A549 (cell line): ENCODE data around the gene GRIN3A. TPM values are rescaled to one million over a fixed set of nuclear protein-coding genes. Genes with fewer than 3 reads are reported as not detected.
A peak's percentile ranks its signal among the peaks of the same experiment; 100 is the strongest.

Source experiments
- ATAC-seq, 2 experiments: fragments of 200-7000 bp in 1 of 2; fragments of >200 bp in 1 of 2; cut with Nextera tagmentation in 1 of 2; cut with Tn5 transposase in 1 of 2; 3 replicates each; pipeline versions ENCODE4 v1.8.0 to v1.9.1; 2018 to 2020; ENCODE audit warnings: mild to moderate bottlenecking in 1 of 2, moderate library complexity in 1 of 2
- CTCF ChIA-PET: fragments of 300-600 bp; sonication (Branson Sonifier 250); formaldehyde crosslinking; extraction: SDS; loops from one replicate; lab custom pipeline; 2021; ENCODE audit warnings: antibody characterized with exemption, inconsistent platforms; lab: Yijun Ruan, JAX
- POLR2A ChIA-PET: fragments of 350-600 bp; formaldehyde crosslinking; extraction: SDS; loops from one replicate; lab custom pipeline; 2021; ENCODE audit warnings: antibody characterized with exemption, inconsistent platforms; lab: Yijun Ruan, JAX
- DNase-seq, 2 experiments: peaks; one replicate each; pipeline versions ENCODE4 v3.0.0 to v3.0.0-alpha.2; 2011 to 2016; ENCODE audit warnings: low read depth in 1 of 2, low spot score in 1 of 2
- FAIRE-seq: peaks from 2 replicates; lab custom pipeline; 2011; peaks lifted over from hg19 to GRCh38; lab: Jason Lieb, UNC
- H3K27ac ChIP-seq, 2 experiments: fragments of >200 bp; sonication (Bioruptor Twin); formaldehyde crosslinking; 3 replicates each; pipeline ENCODE4 v1.5.1; 2016 to 2017
- H3K4me1 ChIP-seq: fragments of >200 bp; sonication (Bioruptor Twin); formaldehyde crosslinking; 3 replicates; pipeline ENCODE4 v1.6.1; 2016
- H3K4me2 ChIP-seq: fragments of >200 bp; sonication (Bioruptor Twin); formaldehyde crosslinking; 3 replicates; pipeline ENCODE4 v1.6.1; 2016
- H3K4me3 ChIP-seq: fragments of >200 bp; sonication (Bioruptor Twin); formaldehyde crosslinking; 3 replicates; pipeline ENCODE4 v1.5.1; 2016
- H3K9me3 ChIP-seq: fragments of >200 bp; sonication (Bioruptor Twin); formaldehyde crosslinking; 3 replicates; pipeline ENCODE4 v1.6.1; 2016
- CBX2 ChIP-seq: fragments of 200-600 bp; sonication (generic); IDR thresholded peaks from 2 replicates; pipeline ENCODE4 v1.6.1; 2016; ENCODE audit warnings: low read depth, mild to moderate bottlenecking, borderline replicate concordance
- FOSB ChIP-seq: fragments of 250-450 bp; sonication (Bioruptor Pico); IDR thresholded peaks from 2 replicates; pipeline ENCODE4 v1.5.0; 2020; ENCODE audit warnings: mild to moderate bottlenecking, moderate library complexity
- FOSL2 ChIP-seq, 2 experiments: fragments of 450-650 bp in 1 of 2; fragments of >200 bp in 1 of 2; sonication (Bioruptor Twin) in 1 of 2; formaldehyde crosslinking; IDR thresholded peaks; 2 replicates each; pipeline versions ENCODE4 v1.5.0 to v1.6.1; 2016 to 2020; ENCODE audit warnings: mild to moderate bottlenecking in 1 of 2, moderate library complexity in 1 of 2
- HEYL ChIP-seq: fragments of 250-450 bp; sonication (Bioruptor Pico); IDR thresholded peaks from 2 replicates; pipeline ENCODE4 v1.8.0; 2021; ENCODE audit warnings: mild to moderate bottlenecking, moderate library complexity
- HOXA7 ChIP-seq: fragments of 250-450 bp; sonication (Bioruptor Pico); IDR thresholded peaks from 2 replicates; pipeline ENCODE4 v1.5.0; 2020; ENCODE audit warnings: mild to moderate bottlenecking, moderate library complexity
- HOXB5 ChIP-seq: fragments of 250-450 bp; sonication (Bioruptor Pico); IDR thresholded peaks from 2 replicates; pipeline ENCODE4 v1.5.0; 2020; ENCODE audit warnings: mild to moderate bottlenecking, moderate library complexity
- JUNB ChIP-seq: fragments of >200 bp; sonication (Bioruptor Twin); formaldehyde crosslinking; IDR thresholded peaks from 2 replicates; pipeline ENCODE4 v1.6.1; 2016
- MAFK ChIP-seq: fragments of 450-650 bp; IDR thresholded peaks from 2 replicates; pipeline ENCODE4 v1.6.1; 2014; ENCODE audit not compliant: partially characterized antibody
- MYC ChIP-seq: IDR thresholded peaks from 2 replicates; pipeline ENCODE4 v1.6.1; 2012; ENCODE audit warnings: mild to moderate bottlenecking, inconsistent platforms, low read length, improper control_type of control experiment, borderline replicate concordance
- NFE2L2 ChIP-seq: fragments of 150-350 bp; conservative IDR thresholded peaks from 2 replicates; pipeline ENCODE4 v1.6.1; 2014; ENCODE audit warnings: low read length
- POLR2AphosphoS2 ChIP-seq: conservative IDR thresholded peaks from 2 replicates; pipeline ENCODE4 v1.6.1; 2012; ENCODE audit warnings: low read length, improper control_type of control experiment, inconsistent platforms
- RAD21 ChIP-seq, 2 experiments: fragments of >200 bp in 1 of 2; sonication (Bioruptor Twin) in 1 of 2; formaldehyde crosslinking in 1 of 2; IDR thresholded peaks in 1 of 2; conservative IDR thresholded peaks in 1 of 2; 2 replicates in 1 of 2; 3 replicates in 1 of 2; pipeline ENCODE4 v1.6.1; 2012 to 2018; ENCODE audit warnings: inconsistent platforms in 1 of 2
- ZC3H11A ChIP-seq: fragments of 450-650 bp; IDR thresholded peaks from 2 replicates; pipeline ENCODE4 v1.6.1; 2014; ENCODE audit warnings: antibody characterized with exemption, mild to moderate bottlenecking
- ZNF302 ChIP-seq: fragments of 250-450 bp; sonication (Bioruptor Pico); IDR thresholded peaks from 2 replicates; pipeline ENCODE4 v1.9.0; 2021; ENCODE audit warnings: inconsistent platforms, mild to moderate bottlenecking, moderate library complexity
- ZSCAN20 ChIP-seq: fragments of 250-450 bp; sonication (Bioruptor Pico); IDR thresholded peaks from 2 replicates; pipeline ENCODE4 v1.8.0; 2022; ENCODE audit warnings: mild to moderate bottlenecking, moderate library complexity
- WGBS: methylation state at CpG from one replicate; pipeline ENCODE4 v1.1.6; 2017; ENCODE audit errors: missing lambda C conversion rate; 5-methylcytosine and 5-hydroxymethylcytosine counted together
- polyA plus RNA-seq, 4 experiments: library from polyadenylated mRNA; depleted of rRNA in 3 of 4; stranded (reverse); fragments of >200 nt; fragmentation: RNase III in 1 of 4; extraction: RNeasy Plus Mini Kit Qiagen cat#74134 plus additional on column Dnase treatment in 1 of 4; gene quantifications; 2 replicates in 3 of 4; 3 replicates in 1 of 4; pipeline ENCODE4 v1.2.3, GENCODE V29; 2011 to 2017
- TF ChIP-seq, protein P1 (sequence below): fragments of >200 bp; sonication (Bioruptor Twin); formaldehyde crosslinking; IDR thresholded peaks from 3 replicates; pipeline ENCODE4 v1.5.1; 2016
- TF ChIP-seq, protein P2 (sequence below): fragments of 250-450 bp; sonication (Bioruptor Pico); IDR thresholded peaks from 2 replicates; pipeline ENCODE4 v1.5.0; 2021; ENCODE audit warnings: mild to moderate bottlenecking, moderate library complexity, borderline replicate concordance
- TF ChIP-seq, protein P3 (sequence below): IDR thresholded peaks from 2 replicates; pipeline ENCODE4 v1.6.1; 2012; ENCODE audit warnings: low read depth, borderline replicate concordance

Gene GRIN3A
- polyA plus RNA-seq, 2 of the 4 experiments (the other 2 are of a cell fraction) = not detected

DNA sequence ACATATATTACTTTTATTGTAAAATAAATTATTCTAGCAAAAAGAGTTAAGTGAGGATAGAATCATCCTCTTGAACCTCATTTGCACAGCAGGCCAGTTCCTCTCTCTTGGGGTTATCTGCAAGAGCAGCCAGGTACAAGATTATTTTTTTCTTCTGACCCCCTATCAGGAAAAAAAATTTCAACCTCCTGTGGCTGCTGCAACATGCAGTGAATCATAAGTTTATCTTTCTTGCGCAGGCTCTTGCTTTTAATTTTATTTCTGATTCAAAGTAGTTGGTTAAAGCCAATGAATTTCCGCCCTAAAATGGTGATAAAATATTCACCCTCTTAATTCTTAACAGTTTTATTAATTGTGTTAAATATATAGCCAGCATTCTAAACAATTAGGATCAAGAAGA, 74.0 kb downstream of the GRIN3A start:
- no peak for ATAC-seq
- Histone ChIP-seq H3K4me2 (no peak overlapping the region), H3K9me3 (no peaks in the 10 kb centered on the region), H3K27ac (no peak overlapping the region), H3K4me1 (no peaks in the 10 kb centered on the region), H3K4me3 (no peak overlapping the region)
- POLR2A ChIA-PET = no interaction called here
- DNase-seq = no peak
- TF ChIP-seq ZC3H11A (no peak), HOXA7 (CRISPR knock-in tag) (no peak), HEYL (no peak), RAD21 (conservative IDR thresholded peaks at IDR 0.05 in 1 of 2, IDR thresholded peaks at IDR 0.05 in 1 of 2) (no peak), JUNB (no peak), FOSB (CRISPR knock-in tag) (no peak), MYC (no peak), ZSCAN20 (CRISPR knock-in tag) (no peak), FOSL2 (IDR thresholded peaks at IDR 0.05) (no peak), FOSL2 (CRISPR knock-in tag; IDR thresholded peaks at IDR 0.05) (no peak)
- TF ChIP-seq, protein P1, sequence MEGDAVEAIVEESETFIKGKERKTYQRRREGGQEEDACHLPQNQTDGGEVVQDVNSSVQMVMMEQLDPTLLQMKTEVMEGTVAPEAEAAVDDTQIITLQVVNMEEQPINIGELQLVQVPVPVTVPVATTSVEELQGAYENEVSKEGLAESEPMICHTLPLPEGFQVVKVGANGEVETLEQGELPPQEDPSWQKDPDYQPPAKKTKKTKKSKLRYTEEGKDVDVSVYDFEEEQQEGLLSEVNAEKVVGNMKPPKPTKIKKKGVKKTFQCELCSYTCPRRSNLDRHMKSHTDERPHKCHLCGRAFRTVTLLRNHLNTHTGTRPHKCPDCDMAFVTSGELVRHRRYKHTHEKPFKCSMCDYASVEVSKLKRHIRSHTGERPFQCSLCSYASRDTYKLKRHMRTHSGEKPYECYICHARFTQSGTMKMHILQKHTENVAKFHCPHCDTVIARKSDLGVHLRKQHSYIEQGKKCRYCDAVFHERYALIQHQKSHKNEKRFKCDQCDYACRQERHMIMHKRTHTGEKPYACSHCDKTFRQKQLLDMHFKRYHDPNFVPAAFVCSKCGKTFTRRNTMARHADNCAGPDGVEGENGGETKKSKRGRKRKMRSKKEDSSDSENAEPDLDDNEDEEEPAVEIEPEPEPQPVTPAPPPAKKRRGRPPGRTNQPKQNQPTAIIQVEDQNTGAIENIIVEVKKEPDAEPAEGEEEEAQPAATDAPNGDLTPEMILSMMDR = no peak
- 5% methylated on average over 2 of the region's 2 CpGs for WGBS
- no peak for FAIRE-seq
- CTCF ChIA-PET = no interaction called here

DNA sequence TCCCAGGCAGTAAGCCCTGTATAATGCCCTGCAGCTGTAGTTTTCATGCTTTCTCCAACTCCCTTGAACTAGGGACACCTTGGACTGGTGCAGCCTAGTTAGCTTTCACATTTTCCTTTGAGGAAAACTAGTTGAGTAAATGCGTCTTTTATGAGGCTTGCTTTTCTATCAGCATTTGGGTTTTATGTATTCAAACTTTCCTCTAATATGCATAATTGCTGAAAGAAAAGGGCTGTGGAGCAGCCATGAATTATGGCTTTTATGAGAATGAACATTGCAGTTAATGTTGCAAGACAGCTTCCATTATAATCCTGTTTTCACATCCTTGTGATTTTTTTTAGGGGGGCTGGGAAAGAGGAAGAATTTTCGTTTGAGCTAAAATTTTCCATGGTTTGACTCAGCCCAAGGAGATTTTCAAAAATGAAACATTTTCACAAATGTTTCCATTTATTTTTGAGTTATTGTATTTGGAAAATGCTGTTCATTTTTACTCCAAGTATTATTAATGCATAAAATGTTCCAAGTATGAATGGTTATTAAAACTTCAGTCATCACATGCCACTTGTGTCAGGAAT, 85.8 kb downstream of the GRIN3A start:
- Histone ChIP-seq H3K9me3 (no peaks in the 10 kb centered on the region), H3K4me1 (no peaks in the 10 kb centered on the region), H3K4me3 (no peak overlapping the region), H3K27ac (no peak overlapping the region), H3K4me2 (no peak overlapping the region)
- WGBS = 40% methylated on average over 2 of the region's 2 CpGs
- FAIRE-seq = no peak
- CTCF ChIA-PET = no interaction called here
- POLR2A ChIA-PET = no interaction called here
- DNase-seq = no peak
- no peak for TF ChIP-seq ZNF302
- TF ChIP-seq CBX2 = no peak
- TF ChIP-seq, all 56 proteins: peak for 0
- no peak for ATAC-seq

DNA sequence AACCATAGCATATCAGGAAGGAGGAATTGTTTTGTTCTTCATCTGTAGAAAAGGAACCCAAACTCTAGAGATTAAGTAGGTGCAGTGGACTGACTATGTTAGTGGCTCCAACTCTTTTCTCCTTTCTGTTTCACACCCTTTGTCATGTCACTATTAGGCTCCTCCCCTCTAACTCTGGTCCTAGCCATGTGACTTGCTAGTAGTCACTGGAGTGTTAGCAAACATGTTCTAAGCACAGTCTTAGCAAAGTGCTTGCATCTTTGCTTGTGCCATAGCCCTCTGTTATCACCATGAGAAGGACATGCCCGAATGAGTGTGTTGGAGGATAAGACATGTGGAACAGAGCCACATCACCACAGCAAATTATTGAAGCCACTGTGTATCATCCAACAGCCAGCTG, 88.3 kb downstream of the GRIN3A start:
- no peak for TF ChIP-seq RAD21 (conservative IDR thresholded peaks at IDR 0.05 in 1 of 2, IDR thresholded peaks at IDR 0.05 in 1 of 2)
- TF ChIP-seq, protein P2, sequence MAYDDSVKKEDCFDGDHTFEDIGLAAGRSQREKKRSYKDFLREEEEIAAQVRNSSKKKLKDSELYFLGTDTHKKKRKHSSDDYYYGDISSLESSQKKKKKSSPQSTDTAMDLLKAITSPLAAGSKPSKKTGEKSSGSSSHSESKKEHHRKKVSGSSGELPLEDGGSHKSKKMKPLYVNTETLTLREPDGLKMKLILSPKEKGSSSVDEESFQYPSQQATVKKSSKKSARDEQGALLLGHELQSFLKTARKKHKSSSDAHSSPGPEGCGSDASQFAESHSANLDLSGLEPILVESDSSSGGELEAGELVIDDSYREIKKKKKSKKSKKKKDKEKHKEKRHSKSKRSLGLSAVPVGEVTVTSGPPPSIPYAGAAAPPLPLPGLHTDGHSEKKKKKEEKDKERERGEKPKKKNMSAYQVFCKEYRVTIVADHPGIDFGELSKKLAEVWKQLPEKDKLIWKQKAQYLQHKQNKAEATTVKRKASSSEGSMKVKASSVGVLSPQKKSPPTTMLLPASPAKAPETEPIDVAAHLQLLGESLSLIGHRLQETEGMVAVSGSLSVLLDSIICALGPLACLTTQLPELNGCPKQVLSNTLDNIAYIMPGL (CRISPR knock-in tag) = no peak
- TF ChIP-seq HOXB5 (CRISPR knock-in tag) = no peak
- TF ChIP-seq NFE2L2 = no peak
- ChIA-PET CTCF (no interaction called here), POLR2A (no interaction called here)
- DNase-seq (no peak), FAIRE-seq (no peak), ATAC-seq (no peak)
- no peak overlapping the region for H3K27ac ChIP-seq
- H3K4me3 ChIP-seq = no peak overlapping the region
- WGBS = 0% methylated on average over 1 of the region's 1 CpG
- no peaks in the 10 kb centered on the region for H3K4me1 ChIP-seq
- H3K4me2 ChIP-seq = no peak overlapping the region
- no peaks in the 10 kb centered on the region for H3K9me3 ChIP-seq

DNA sequence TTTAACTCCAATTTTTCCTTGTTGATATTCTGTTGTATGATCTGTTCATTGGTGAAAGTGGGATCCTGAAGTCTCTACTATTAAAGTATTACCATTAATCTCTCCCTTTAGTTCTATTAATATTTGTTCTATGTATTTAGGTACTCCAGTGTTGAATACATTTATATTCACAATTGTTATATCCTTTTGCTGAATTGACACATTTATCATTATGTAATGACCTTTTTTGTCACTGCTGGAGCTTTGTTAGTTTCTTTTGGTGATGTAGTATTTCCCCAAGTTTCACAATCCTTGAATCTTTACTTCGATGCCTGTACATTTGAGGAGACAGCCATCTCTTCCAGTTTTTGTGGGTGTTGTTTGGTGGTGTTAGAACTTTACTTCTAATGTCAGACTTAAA, 90.0 kb downstream of the GRIN3A start:
- ATAC-seq (no peak), DNase-seq (no peak)
- H3K4me3 ChIP-seq = no peak overlapping the region
- CTCF ChIA-PET = no interaction called here
- WGBS = 0% methylated on average over 1 of the region's 1 CpG
- H3K9me3 ChIP-seq = no peaks in the 10 kb centered on the region
- no peak overlapping the region for H3K27ac ChIP-seq
- no peak for TF ChIP-seq POLR2AphosphoS2
- TF ChIP-seq, protein P3, sequence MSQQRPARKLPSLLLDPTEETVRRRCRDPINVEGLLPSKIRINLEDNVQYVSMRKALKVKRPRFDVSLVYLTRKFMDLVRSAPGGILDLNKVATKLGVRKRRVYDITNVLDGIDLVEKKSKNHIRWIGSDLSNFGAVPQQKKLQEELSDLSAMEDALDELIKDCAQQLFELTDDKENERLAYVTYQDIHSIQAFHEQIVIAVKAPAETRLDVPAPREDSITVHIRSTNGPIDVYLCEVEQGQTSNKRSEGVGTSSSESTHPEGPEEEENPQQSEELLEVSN = no peak
- TF ChIP-seq MAFK = peak; percentile 72
- TF ChIP-seq FOSB (CRISPR knock-in tag) = no peak
- TF ChIP-seq, all 56 proteins: peak for 1
- H3K4me2 ChIP-seq = no peak overlapping the region
- POLR2A ChIA-PET = no interaction called here
- no peak for FAIRE-seq
- no peaks in the 10 kb centered on the region for H3K4me1 ChIP-seq
